ENCODE data around the gene PRKAG3.

DNA sequence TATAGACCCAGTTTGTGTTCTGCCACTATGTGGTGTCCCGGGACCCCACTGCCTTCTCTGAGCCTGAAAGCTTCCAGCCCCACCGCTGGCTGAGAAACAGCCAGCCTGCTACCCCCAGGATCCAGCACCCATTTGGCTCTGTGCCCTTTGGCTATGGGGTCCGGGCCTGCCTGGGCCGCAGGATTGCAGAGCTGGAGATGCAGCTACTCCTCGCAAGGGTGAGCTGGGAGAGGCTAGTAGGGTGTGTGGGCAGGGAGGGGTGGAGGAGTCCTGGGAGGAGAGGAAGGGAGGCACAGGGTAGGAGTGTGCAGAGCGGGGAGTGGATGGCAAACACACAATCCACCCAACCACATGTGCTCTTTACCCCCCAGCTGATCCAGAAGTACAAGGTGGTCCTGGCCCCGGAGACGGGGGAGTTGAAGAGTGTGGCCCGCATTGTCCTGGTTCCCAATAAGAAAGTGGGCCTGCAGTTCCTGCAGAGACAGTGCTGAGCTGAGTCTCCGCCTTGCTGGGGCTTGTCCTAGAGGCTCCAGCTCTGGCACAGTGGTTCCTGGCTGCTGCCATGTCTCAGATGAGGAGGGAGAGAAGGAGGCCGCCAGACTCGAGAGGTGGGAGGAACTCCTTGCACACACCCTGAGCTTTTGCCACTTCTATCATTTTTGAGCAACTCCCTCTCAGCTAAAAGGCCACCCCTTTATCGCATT lies 16.9 kb downstream of the PRKAG3 start:
- TF ChIP-seq POLR2A (IDR thresholded peaks at IDR 0.05) (no peak), CTCF (IDR thresholded peaks at IDR 0.05) (no peak)
